Hematopoietic multipotent progenitor cell (in vitro differentiated cells): ENCODE data around the gene AADACL4. TPM values are rescaled to one million over a fixed set of nuclear protein-coding genes. Genes with fewer than 3 reads are reported as not detected.
"Not testable (repeated sequence)": the region's sequence is repeated elsewhere in the genome, so short reads cannot be mapped to it uniquely, and the experiment has no call there.

Experiments
- DNase-seq, 3 donors: peaks; one replicate each; pipeline ENCODE4 v3.0.0-alpha.2; 2011 to 2015; ENCODE audit warnings: low read depth in 2 of 3, low spot score in 2 of 3
- total RNA-seq: library from RNA; depleted of rRNA; stranded (reverse); fragments of >200 nt; gene quantifications from one replicate; pipeline ENCODE4 v1.2.3, GENCODE V29; 2012

The AADACL4 gene
- total RNA-seq, 1 donor: not detected

GRCh38 chr1:12656575-12656974 lies 12.7 kb downstream of the AADACL4 start:
- no peak for DNase-seq

- no peak for DNase-seq
Observed at GRCh38 chr1:12657060-12657884, 13.4 kb downstream of the AADACL4 start.

GRCh38 chr1:12657885-12658512 lies 14.1 kb downstream of the AADACL4 start:
- DNase-seq: not testable (repeated sequence)

GRCh38 chr1:12658531-12659453 lies 14.9 kb downstream of the AADACL4 start:
- peak; percentile 59 to 73 (median 63) for DNase-seq

- no peak for DNase-seq
Observed at GRCh38 chr1:12661606-12662219, 17.8 kb downstream of the AADACL4 start.

GRCh38 chr1:12662556-12662955 lies 18.7 kb downstream of the AADACL4 start:
- DNase-seq: no peak

GRCh38 chr1:12665511-12665910 lies 21.6 kb downstream of the AADACL4 start:
- no peak for DNase-seq

GRCh38 chr1:12666141-12666735 lies 22.4 kb downstream of the AADACL4 start:
- no peak for DNase-seq

- no peak for DNase-seq
Observed at GRCh38 chr1:12669529-12670068, 25.7 kb downstream of the AADACL4 start.

- no peak for DNase-seq
Observed at GRCh38 chr1:12674358-12674757, 30.5 kb downstream of the AADACL4 start.

GRCh38 chr1:12676122-12676521 lies 32.2 kb downstream of the AADACL4 start:
- DNase-seq: not testable (repeated sequence)

GRCh38 chr1:12677565-12677964 lies 33.7 kb downstream of the AADACL4 start:
- no peak for DNase-seq

GRCh38 chr1:12678350-12678749 lies 34.5 kb downstream of the AADACL4 start:
- DNase-seq: no peak

GRCh38 chr1:12678820-12679219 lies 34.9 kb downstream of the AADACL4 start:
- no peak for DNase-seq

- DNase-seq: no peak
Observed at GRCh38 chr1:12690156-12690555, 46.3 kb downstream of the AADACL4 start.

GRCh38 chr1:12692967-12693782 lies 49.3 kb downstream of the AADACL4 start:
- DNase-seq: no peak

GRCh38 chr1:12696658-12697057 lies 52.8 kb downstream of the AADACL4 start:
- no peak for DNase-seq

- no peak for DNase-seq
Observed at GRCh38 chr1:12697397-12697796, 53.5 kb downstream of the AADACL4 start.

GRCh38 chr1:12703821-12704451 lies 60.1 kb downstream of the AADACL4 start:
- DNase-seq: no peak
